ENCODE data around the gene IMMP2L.

DNA sequence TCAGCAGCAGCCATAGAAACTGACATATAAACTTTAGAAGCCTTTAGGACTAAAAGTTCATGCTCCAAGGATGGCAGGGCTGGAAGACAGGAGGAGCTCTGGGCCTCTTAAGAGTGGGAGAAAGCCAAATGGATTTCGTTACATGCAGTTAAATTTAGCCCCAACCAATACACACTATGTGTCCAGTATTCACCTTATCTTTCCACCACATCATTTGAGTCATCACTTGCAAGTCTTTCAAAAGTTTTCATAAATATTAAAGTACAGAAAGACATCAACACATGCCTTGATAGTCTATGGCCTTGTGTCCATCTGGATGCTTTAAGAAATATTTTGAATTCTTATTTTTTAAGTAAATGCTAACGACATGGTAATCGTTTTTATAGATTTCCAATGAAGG, 863.7 kb downstream of the IMMP2L start:
- TF ChIP-seq, protein P1, sequence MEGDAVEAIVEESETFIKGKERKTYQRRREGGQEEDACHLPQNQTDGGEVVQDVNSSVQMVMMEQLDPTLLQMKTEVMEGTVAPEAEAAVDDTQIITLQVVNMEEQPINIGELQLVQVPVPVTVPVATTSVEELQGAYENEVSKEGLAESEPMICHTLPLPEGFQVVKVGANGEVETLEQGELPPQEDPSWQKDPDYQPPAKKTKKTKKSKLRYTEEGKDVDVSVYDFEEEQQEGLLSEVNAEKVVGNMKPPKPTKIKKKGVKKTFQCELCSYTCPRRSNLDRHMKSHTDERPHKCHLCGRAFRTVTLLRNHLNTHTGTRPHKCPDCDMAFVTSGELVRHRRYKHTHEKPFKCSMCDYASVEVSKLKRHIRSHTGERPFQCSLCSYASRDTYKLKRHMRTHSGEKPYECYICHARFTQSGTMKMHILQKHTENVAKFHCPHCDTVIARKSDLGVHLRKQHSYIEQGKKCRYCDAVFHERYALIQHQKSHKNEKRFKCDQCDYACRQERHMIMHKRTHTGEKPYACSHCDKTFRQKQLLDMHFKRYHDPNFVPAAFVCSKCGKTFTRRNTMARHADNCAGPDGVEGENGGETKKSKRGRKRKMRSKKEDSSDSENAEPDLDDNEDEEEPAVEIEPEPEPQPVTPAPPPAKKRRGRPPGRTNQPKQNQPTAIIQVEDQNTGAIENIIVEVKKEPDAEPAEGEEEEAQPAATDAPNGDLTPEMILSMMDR (IDR thresholded peaks at IDR 0.05) = no peak
- no peak for TF ChIP-seq EZH2 (IDR thresholded peaks at IDR 0.05)
- no peak for TF ChIP-seq EZH2phosphoT487 (IDR thresholded peaks at IDR 0.05)
